ENCODE data around the gene PNKP.

PNKP gene

GRCh38 chr19:49829200-49829599 is 38.2 kb downstream of the PNKP start:
- H3K27ac ChIP-seq = no peak overlapping the region
- no peak for TF ChIP-seq ZFX (IDR thresholded peaks at IDR 0.05)
- no peak for TF ChIP-seq CTCF (conservative IDR thresholded peaks at IDR 0.05)

GRCh38 chr19:49827034-49827433 is 40.3 kb downstream of the PNKP start:
- H3K27ac ChIP-seq = no peak overlapping the region
- TF ChIP-seq ZFX (IDR thresholded peaks at IDR 0.05) = no peak
- TF ChIP-seq CTCF (conservative IDR thresholded peaks at IDR 0.05) = no peak

- no peak overlapping the region for H3K27ac ChIP-seq
- TF ChIP-seq CTCF (conservative IDR thresholded peaks at IDR 0.05) = no peak
- TF ChIP-seq ZFX (IDR thresholded peaks at IDR 0.05) = no peak
Observed at GRCh38 chr19:49824662-49825061, 42.7 kb downstream of the PNKP start.

- TF ChIP-seq CTCF (conservative IDR thresholded peaks at IDR 0.05) (no peak), ZFX (IDR thresholded peaks at IDR 0.05) (no peak)
- no peak overlapping the region for H3K27ac ChIP-seq
Observed at GRCh38 chr19:49823472-49823871, 43.9 kb downstream of the PNKP start.

- no peak overlapping the region for H3K27ac ChIP-seq
- TF ChIP-seq CTCF (conservative IDR thresholded peaks at IDR 0.05) (no peak), ZFX (IDR thresholded peaks at IDR 0.05) (no peak)
Observed at GRCh38 chr19:49820125-49820524, 47.3 kb downstream of the PNKP start.

- H3K27ac ChIP-seq = peak overlapping the region; percentile 92; the same call in 1 of the 2 replicates
Observed at GRCh38 chr19:49819452-49820115, 47.8 kb downstream of the PNKP start.

GRCh38 chr19:49818649-49819370 is 48.6 kb downstream of the PNKP start:
- peak overlapping the region; percentile 92 for H3K27ac ChIP-seq
- peak; percentile 36; the same call in 1 of the 2 replicates for TF ChIP-seq ZFX (IDR thresholded peaks at IDR 0.05)
- TF ChIP-seq CTCF (conservative IDR thresholded peaks at IDR 0.05) = no peak

All from C4-2B (cell line).